Esophagus squamous epithelium (tissue), 4 donors: Measurements from ENCODE around the gene RHBDD1.

Experiments used
- CTCF ChIP-seq, 6 experiments: fragments of 450-650 bp in 4 of 6; fragments of 200-600 bp in 2 of 6; sonication (generic) in 2 of 6; IDR thresholded peaks; one replicate each; pipeline ENCODE4 v1.5.1; 2016 to 2019; ENCODE audit warnings: antibody characterized with exemption in 6 of 6, mild to moderate bottlenecking in 4 of 6, moderate library complexity in 4 of 6
- POLR2A ChIP-seq, 4 donors: fragments of 450-650 bp; IDR thresholded peaks; one replicate each; pipeline ENCODE4 v1.6.1; 2017; ENCODE audit warnings: antibody characterized with exemption in 4 of 4, mild to moderate bottlenecking in 4 of 4, moderate library complexity in 3 of 4

GRCh38 chr2:226788881-226789490 lies 46.9 kb upstream of the RHBDD1 start:
- TF ChIP-seq CTCF (IDR thresholded peaks at IDR 0.05) = no peak
- no peak for TF ChIP-seq POLR2A (IDR thresholded peaks at IDR 0.05)
